Myocyte (in vitro differentiated cells): ENCODE data around the gene KIF22. TPM values are rescaled to one million over a fixed set of nuclear protein-coding genes. Genes with fewer than 3 reads are reported as not detected.
"Not testable (repeated sequence)": the region's sequence is repeated elsewhere in the genome, so short reads cannot be mapped to it uniquely, and the experiment has no call there.

Experiments used
- DNase-seq: peaks from one replicate; pipeline ENCODE4 v3.0.0-alpha.2; 2012; ENCODE audit warnings: low read depth
- total RNA-seq: library from RNA; depleted of rRNA; stranded (reverse); fragments of >200 nt; gene quantifications from 2 replicates; pipeline ENCODE4 v1.2.3, GENCODE V29; 2014

KIF22 gene
- total RNA-seq, 1 donor from 2014 or later: 10.9 TPM

DNA sequence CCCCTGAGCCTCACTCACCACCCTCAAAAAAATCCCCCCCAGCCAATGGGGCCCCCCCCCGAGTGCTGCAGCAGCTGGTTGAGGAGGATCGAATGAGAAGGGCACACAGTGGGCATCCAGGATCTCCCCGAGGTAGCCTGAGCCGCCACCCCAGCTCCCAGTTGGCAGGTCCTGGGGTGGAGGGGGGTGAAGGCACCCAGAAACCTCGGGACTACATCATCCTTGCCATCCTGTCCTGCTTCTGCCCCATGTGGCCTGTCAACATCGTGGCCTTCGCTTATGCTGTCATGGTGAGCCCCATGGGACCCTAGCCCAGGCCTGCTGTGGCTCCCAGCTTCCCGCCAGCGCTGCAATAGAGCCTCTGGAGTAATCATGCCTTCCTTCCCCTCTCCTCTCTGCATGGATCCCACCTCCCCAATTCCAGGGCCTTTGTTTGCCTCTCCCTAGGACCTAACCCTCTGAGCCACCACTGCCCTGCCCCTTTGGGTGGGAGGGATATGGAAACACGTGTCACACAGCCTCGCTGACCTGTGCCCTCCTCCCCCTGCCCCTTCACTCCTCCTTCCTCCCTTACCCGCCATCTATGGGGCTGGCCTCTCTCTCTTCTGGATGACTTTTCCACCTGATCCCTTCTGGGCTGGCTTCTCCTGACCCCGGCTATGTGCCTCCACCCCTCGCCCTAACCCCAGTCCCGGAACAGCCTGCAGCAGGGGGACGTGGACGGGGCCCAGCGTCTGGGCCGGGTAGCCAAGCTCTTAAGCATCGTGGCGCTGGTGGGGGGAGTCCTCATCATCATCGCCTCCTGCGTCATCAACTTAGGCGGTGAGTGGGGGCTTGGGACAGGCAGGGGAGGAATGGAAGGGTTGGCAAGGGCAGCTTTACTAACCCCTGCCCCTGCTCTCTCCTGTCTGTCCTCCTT, 23.4 kb downstream of the KIF22 start:
- DNase-seq: no peak

DNA sequence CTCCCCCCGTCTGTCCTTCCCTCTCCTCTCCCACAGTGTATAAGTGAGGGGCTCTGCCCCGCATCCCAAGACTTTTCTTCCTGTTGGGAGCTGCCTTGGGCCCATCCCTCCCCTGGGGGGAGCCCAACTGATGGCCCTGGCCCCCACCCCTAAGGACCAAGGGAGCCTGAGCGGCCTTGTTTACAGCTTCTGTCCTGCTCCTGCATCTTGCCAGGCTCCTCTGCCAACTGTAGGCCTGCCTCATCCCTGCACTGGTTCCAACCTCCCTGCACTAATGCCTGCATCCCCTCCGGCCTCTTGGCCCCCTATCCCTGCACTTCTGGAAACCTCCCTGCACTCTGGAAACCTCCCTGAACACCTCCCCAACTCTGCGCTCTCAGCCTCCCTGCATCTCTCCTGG, 24.0 kb downstream of the KIF22 start:
- DNase-seq: no peak

- DNase-seq: no peak
Measured at GRCh38 chr16:29815032-29815721, 24.6 kb downstream of the KIF22 start.

DNA sequence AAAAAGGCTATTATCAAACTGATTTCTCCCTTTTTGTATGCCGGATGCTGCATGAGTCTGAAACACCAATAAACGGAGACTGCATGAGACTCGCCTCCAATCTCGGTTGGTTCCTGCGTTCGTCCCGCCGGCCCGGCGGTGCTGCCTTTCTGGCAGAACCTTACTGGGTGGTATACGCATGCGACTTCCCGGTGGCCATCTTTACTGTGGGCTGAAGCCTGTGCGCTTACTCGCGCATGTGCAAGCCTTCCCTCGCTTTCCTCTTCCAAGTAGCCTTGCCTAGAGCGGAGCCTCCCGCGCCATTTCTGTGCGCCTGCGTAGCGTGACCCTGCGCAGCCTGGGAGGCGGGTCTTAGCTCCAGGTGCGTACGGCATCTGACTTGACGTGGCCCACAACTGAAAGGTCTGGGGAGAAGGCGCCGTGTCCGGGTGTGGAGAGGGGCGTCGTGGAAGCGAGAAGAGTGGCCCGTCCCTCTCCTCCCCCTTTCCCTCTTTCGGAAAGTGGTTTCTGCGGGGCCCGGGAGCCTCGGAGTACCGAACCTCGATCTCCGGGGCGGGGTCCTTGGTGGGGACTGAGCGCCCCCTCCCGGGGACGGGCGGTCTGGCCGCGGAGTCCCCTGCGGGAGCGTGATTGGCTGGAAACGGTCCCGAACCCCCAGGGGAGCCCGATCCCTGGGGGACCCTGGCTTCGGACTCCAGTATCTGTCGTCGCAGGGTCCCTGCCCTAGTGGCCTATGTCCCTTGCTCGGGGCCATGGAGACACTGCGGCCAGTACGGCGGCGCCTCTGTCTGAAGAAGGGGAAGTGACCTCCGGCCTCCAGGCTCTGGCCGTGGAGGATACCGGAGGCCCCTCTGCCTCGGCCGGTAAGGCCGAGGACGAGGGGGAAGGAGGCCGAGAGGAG, 25.5 kb downstream of the KIF22 start, which contains the start of gene PAGR1:
Gene PAGR1 (plus strand): TSS at position 360 of the 901 bp plus-strand sequence. CDS start 374 bp downstream, at position 734.
- DNase-seq: peak; percentile 99

GRCh38 chr16:29816694-29817441, 26.3 kb downstream of the KIF22 start:
- DNase-seq: peak; percentile 74

GRCh38 chr16:29818082-29818481, 27.5 kb downstream of the KIF22 start:
- DNase-seq: no peak

DNA sequence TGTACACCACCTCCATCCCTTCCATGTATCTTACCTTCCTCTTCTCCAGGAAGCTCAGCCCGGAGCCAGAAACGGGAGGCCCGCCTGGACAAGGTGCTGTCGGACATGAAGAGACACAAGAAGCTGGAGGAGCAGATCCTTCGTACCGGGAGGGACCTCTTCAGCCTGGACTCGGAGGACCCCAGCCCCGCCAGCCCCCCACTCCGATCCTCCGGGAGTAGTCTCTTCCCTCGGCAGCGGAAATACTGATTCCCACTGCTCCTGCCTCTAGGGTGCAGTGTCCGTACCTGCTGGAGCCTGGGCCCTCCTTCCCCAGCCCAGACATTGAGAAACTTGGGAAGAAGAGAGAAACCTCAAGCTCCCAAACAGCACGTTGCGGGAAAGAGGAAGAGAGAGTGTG, 29.0 kb downstream of the KIF22 start:
- peak; percentile 6 for DNase-seq

DNA sequence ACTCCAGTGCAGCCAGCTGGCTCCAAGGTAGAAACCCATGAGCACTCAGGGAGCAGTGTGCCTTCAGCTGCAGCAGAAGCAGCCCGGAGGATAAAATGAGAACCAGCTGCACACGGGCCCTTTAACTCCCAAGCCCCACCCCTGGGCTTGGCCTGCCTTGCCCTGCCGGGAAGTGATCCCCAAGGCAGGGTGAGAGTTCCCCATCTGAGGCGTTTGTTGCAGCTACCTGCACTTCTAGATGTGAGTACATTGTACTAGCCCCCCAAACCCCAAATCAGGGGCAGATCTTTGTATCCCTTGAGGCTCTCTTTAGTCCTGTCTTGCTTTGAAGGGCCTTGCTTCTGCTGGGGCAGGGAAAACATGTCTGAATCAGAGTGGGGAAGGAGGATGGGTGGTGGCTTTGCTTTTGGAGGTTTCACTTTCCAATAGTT, 29.7 kb downstream of the KIF22 start, which contains the start of gene MVP:
Gene MVP (plus strand): TSS at position 192 of the 431 bp plus-strand sequence. CDS start 10,088 bp downstream, outside the sequence.
- DNase-seq: peak; percentile 82

GRCh38 chr16:29820730-29821642, 30.4 kb downstream of the KIF22 start:
- peak; percentile 82 for DNase-seq

- DNase-seq: peak; percentile 85
Measured at GRCh38 chr16:29821643-29822115, 31.1 kb downstream of the KIF22 start.

DNA sequence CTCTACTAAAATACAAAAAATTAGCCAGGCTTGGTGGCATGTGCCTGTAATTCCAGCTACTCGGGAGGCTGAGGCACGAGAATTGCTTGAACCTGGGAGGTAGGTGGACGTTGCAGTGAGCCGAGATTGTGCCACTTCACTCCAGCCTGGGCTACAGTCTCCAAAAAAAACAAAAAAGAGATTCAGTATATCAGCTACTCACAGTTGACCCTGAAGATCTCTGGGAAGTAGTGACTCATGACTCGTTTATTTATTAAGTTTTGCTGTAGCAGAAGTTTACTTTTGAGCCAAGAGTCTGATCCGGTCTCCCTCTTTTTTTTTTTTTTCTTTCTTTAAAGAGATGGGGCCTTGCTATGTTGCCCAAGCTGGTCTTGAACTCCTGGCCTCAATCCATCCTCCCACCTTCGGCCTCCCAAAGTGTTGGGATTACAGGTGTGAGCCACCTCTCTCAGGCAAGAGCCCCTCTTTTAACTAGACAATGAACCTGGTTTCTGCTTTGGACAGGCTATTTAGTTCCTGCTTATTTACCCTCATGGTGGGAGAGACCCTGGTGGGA, 34.1 kb downstream of the KIF22 start:
- DNase-seq: peak; percentile 75

DNA sequence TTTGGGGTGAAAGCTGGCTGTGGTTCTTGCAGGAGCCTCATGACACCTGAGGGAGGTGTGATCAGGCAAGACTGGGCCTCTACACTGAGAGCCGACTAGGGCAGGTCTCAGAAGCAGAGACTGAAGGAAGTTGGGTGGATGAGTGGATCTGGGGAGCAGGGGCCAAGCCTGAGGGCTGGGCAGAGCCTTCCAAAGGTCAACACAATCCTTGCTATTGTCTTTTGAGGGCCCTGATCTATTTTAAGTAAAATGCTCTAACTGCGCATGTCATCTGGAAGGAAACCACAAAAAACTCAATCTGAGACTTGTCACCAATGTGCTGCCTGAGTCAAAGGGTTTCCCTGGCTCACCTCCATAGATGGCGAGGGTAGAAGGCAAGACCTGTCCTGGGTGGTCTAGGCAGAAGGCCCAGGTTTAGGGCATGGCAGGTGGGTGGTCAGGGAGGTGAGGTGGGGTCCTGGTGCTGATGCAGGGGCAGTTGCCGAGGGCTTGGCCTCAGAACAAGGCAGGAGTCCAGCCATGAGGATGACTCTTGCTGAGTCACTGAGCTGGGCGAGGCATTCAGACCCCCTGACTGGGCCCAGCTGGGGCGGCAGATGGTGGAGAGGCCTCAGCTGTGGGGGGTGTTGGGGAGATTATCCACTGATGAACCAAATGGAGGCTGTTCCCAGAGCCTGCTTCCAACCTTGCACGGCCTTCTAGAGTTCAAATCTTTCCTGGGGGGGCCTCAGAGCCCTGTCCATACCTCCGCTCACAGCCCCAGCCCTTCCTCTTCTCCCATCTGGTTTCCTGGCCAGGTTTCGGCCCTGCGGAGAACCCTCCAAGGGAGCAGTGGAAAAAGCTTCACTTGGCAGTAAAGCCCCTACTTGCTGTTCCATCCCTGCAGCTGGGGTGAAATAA, 34.8 kb downstream of the KIF22 start:
- peak; percentile 95 for DNase-seq

DNA sequence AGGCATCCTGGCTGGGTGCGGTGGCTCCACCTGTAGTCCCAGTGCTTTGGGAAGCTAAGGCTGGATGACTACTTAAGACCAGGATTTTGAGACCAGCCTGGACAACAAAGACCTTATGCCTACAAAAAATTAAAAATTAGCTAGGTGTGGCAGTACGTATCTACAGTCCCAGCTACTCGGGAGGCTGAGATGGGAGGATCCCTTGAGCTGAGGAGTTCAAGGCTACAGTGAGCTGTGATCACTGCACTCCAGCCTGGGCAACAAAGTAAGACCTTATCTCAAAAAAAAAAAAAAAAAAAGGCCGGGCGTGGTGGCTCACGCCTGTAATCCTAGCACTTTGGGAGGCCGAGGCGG, 35.8 kb downstream of the KIF22 start:
- DNase-seq: no peak

DNA sequence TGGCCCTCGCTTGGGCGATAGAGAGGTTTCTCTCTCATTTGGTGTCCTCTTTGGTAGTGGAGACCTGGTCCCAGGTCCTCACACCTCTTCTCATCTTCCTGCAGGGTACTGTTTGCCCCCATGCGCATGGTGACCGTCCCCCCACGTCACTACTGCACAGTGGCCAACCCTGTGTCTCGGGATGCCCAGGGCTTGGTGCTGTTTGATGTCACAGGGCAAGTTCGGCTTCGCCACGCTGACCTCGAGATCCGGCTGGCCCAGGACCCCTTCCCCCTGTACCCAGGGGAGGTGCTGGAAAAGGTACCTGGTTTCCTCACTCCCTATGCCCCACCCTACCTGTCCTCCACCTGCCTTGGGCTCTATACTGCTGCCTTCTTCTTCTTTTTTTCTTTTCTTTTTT, 40.2 kb downstream of the KIF22 start:
- DNase-seq: no peak

DNA sequence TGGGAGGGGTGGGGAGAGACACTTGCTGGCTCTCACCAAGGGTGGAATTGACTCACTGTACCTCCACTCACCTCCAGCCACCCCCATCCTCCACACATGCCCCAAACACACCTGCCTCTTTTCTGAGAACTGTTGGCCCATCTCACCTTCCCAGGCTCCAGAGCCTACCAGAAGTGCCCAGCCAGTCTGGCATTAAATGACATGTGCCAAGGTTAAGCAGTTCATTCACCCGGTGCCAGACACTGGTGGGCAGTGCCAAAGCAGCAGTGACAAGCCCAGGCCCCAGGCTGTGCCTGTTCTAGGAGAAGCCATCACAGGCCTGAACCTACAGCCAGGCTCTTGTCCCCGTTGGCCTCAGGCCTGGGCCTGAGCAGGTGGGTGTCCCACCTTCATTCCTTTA, 40.9 kb downstream of the KIF22 start:
- DNase-seq: no peak

DNA sequence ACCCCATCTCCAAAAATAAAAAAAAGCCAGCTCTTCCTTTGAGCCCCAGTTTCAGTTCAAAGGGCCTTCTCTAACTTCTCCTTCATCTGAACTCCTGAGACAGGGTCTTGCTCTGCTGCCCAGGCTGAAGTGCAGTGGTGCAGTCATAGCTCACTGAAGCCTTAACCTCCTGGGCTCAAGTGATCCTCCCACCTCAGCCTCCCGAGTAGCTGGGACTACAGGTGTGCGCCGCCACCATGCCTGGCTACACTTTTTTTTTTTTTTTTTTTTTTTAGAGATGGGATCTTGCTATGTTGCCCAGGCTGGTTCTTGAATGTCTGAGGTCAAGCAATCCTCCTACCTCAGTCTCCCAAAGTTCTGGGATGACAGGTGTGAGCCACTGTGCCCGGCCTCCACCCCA, 42.7 kb downstream of the KIF22 start:
- not testable (repeated sequence) for DNase-seq

DNA sequence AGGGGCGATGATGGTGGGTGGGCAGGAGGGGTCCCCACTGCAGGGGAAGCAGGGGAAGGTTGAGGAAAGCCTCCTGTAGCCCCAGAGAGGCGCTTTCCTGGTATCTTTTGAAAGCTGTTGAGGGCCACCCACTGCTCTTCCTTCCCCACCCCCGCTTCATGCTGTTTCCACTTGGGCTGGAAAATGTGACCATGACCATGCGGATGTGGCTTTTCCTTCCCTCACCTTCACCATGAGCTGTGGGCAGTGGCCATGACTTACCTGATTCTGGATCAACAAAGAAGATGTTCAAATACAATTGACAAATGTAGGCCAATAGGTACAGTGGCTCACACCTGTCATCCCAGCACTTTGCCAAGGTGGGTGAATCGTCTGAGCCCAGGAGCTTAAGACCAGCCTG, 43.5 kb downstream of the KIF22 start:
- no peak for DNase-seq

GRCh38 chr16:29835926-29836325, 45.4 kb downstream of the KIF22 start:
- DNase-seq: no peak
